Fibroblast of lung (primary cell): ENCODE results near the gene CBY3. TPM values are rescaled to one million over a fixed set of nuclear protein-coding genes. Genes with fewer than 3 reads are reported as not detected.

ENCODE experiments used
- DNase-seq, 2 donors: peaks; one replicate each; pipeline versions ENCODE4 v3.0.0 to v3.0.0-alpha.2; 2010; ENCODE audit warnings: low read depth in 2 of 2
- H2AFZ ChIP-seq: 2 replicates; pipeline ENCODE4 v1.5.1; 2012; ENCODE audit warnings: low read length, control low read depth, inconsistent platforms
- H3K27ac ChIP-seq: 2 replicates; pipeline ENCODE4 v1.5.1; 2011; ENCODE audit warnings: low read length, control low read depth; ENCODE audit not compliant: insufficient read depth
- H3K27me3 ChIP-seq: 2 replicates; pipeline ENCODE4 v1.5.1; 2011; ENCODE audit warnings: mild to moderate bottlenecking, low read length; ENCODE audit not compliant: control insufficient read depth, insufficient read depth
- H3K36me3 ChIP-seq: 2 replicates; pipeline ENCODE4 v1.5.1; 2011; ENCODE audit warnings: low read length; ENCODE audit not compliant: control insufficient read depth, insufficient read depth
- H3K4me1 ChIP-seq: 2 replicates; pipeline ENCODE4 v1.5.1; 2011; ENCODE audit warnings: low read length; ENCODE audit not compliant: control insufficient read depth, insufficient read depth; ENCODE audit errors: extremely low read depth
- H3K4me2 ChIP-seq: 2 replicates; pipeline ENCODE4 v1.5.1; 2011; ENCODE audit warnings: low read length, control low read depth; ENCODE audit not compliant: insufficient read depth; ENCODE audit errors: extremely low read depth
- H3K4me3 ChIP-seq, 4 experiments: fragments of 200-600 bp in 1 of 4; sonication (generic) in 1 of 4; replicated peaks in 1 of 4; 2 replicates each; pipeline ENCODE4 v1.5.1; 2011 to 2016; ENCODE audit warnings: low read length in 4 of 4, low read depth in 3 of 4, mild to moderate bottlenecking in 3 of 4, control low read depth in 2 of 4, inconsistent platforms in 1 of 4, mixed read lengths in 1 of 4; ENCODE audit not compliant: insufficient read depth in 1 of 4; ENCODE audit errors: control extremely low read depth in 1 of 4
- H3K79me2 ChIP-seq: 2 replicates; pipeline ENCODE4 v1.5.1; 2012; ENCODE audit warnings: mild to moderate bottlenecking, low read length, inconsistent platforms; ENCODE audit not compliant: control insufficient read depth, insufficient read depth
- H3K9ac ChIP-seq: 2 replicates; pipeline ENCODE4 v1.5.1; 2011; ENCODE audit warnings: mild to moderate bottlenecking, low read length, control low read depth; ENCODE audit not compliant: insufficient read depth
- H3K9me3 ChIP-seq: 2 replicates; pipeline ENCODE4 v1.5.1; 2012; ENCODE audit warnings: low read depth, low read length; ENCODE audit not compliant: control insufficient read depth, insufficient read depth
- H4K20me1 ChIP-seq: 2 replicates; pipeline ENCODE4 v1.5.1; 2011; ENCODE audit warnings: low read length; ENCODE audit not compliant: control insufficient read depth, insufficient read depth; ENCODE audit errors: extremely low read depth
- CTCF ChIP-seq, 2 donors: IDR thresholded peaks in 1 of 2; conservative IDR thresholded peaks in 1 of 2; 1 replicate in 1 of 2; 2 replicates in 1 of 2; pipeline ENCODE4 v1.5.1; 2011 to 2012; ENCODE audit warnings: low read length in 2 of 2, control low read depth in 1 of 2, inconsistent platforms in 1 of 2, low read depth in 1 of 2, mild to moderate bottlenecking in 1 of 2
- EZH2 ChIP-seq: IDR thresholded peaks from 2 replicates; pipeline ENCODE4 v1.5.1; 2012; ENCODE audit warnings: low read length, control low read depth, mild to moderate bottlenecking; ENCODE audit errors: missing control alignments
- polyA plus RNA-seq, 2 donors: library from polyadenylated mRNA; depleted of rRNA in 1 of 2; stranded (reverse) in 1 of 2; unstranded in 1 of 2; fragments of >200 nt; gene quantifications; 2 replicates each; pipeline ENCODE4 v1.2.1, GENCODE V29; 2011 to 2012; ENCODE audit warnings: missing spikeins in 1 of 2
- total RNA-seq: library from RNA; depleted of rRNA; stranded (reverse); fragments of >200 nt; gene quantifications from 2 replicates; pipeline ENCODE4 v1.2.1, GENCODE V29; 2014

CBY3 gene
- total and polyA plus RNA-seq, 2 donors (not counting 1 experiment from before 2014, with no cell fraction given), result not detected

GRCh38 chr5:179699616-179700237 is 18.9 kb upstream of the CBY3 start:
- no peaks in the 10 kb centered on the region for H3K9me3 ChIP-seq
- DNase-seq, result peak; percentile 37 to 38
- H4K20me1 ChIP-seq, result peaks cover 1% of the 10 kb centered on the region
- H3K36me3 ChIP-seq, result peaks cover 10% of the 10 kb centered on the region
- peak overlapping the region; percentile 91 for H3K27ac ChIP-seq
- H3K27me3 ChIP-seq, result no peaks in the 10 kb centered on the region
- H3K9ac ChIP-seq, result peak overlapping the region; percentile 98
- no peak for TF ChIP-seq CTCF (conservative IDR thresholded peaks at IDR 0.05 in 1 of 2, IDR thresholded peaks at IDR 0.05 in 1 of 2; ENCODE audit: low read depth in 1 of 2, low read length in 2 of 2)
- no peak for TF ChIP-seq EZH2
- peak overlapping the region; percentile 68 to 92 (median 84) for H3K4me3 ChIP-seq
- no peak overlapping the region for H2AFZ ChIP-seq
- peak overlapping the region; percentile 97 for H3K4me2 ChIP-seq
- H3K79me2 ChIP-seq, result peaks cover 57% of the 10 kb centered on the region
- H3K4me1 ChIP-seq, result peaks cover 2% of the 10 kb centered on the region

GRCh38 chr5:179698935-179699615 is 18.2 kb upstream of the CBY3 start, which contains the start of gene CANX:
Gene CANX (plus strand): TSS chr5:179698967. CDS start chr5:179705682, 6,715 bp downstream.
- H3K9ac ChIP-seq, result peak within 1 kb of the TSS; percentile 98
- no peak for TF ChIP-seq CTCF (conservative IDR thresholded peaks at IDR 0.05 in 1 of 2, IDR thresholded peaks at IDR 0.05 in 1 of 2; ENCODE audit: low read depth in 1 of 2, low read length in 2 of 2)
- TF ChIP-seq EZH2, result no peak
- H3K4me2 ChIP-seq, result peak within 1 kb of the TSS; percentile 97
- peaks cover 52% of the 10 kb centered on the region for H3K79me2 ChIP-seq
- peaks cover 2% of the 10 kb centered on the region for H3K4me1 ChIP-seq
- no peaks in the 10 kb centered on the region for H3K27me3 ChIP-seq
- DNase-seq, result no peak
- peaks cover 1% of the 10 kb centered on the region for H4K20me1 ChIP-seq
- H3K9me3 ChIP-seq, result no peaks in the 10 kb centered on the region
- peak within 1 kb of the TSS; percentile 91 for H3K27ac ChIP-seq
- H2AFZ ChIP-seq, result peak within 1 kb of the TSS; percentile 22
- H3K36me3 ChIP-seq, result peaks cover 10% of the 10 kb centered on the region
- peak within 1 kb of the TSS; percentile 68 to 92 (median 84) for H3K4me3 ChIP-seq
